ENCODE results near the gene OR8K5.

OR8K5 gene

GRCh38 chr11:56172256-56172830 is 12.2 kb upstream of the OR8K5 start:
- H3K27ac ChIP-seq (replicated peaks): no peak overlapping the region
- no peak for DNase-seq (ENCODE audit: low read depth in 1 of 2, low spot score in 1 of 2)
- no peak overlapping the region for H3K4me3 ChIP-seq (replicated peaks; ENCODE audit: insufficient read depth, low read length)
- no peaks in the 10 kb centered on the region for H3K27me3 ChIP-seq (ENCODE audit: insufficient read depth, poor library complexity, severe bottlenecking)
- TF ChIP-seq CTCF (IDR thresholded peaks at IDR 0.05; ENCODE audit: insufficient read depth, low read length) (no peak), REST (IDR thresholded peaks at IDR 0.05; ENCODE audit: insufficient replicate concordance, low read depth) (no peak), GABPA (IDR thresholded peaks at IDR 0.05; ENCODE audit: low read depth) (no peak), SPI1 (IDR thresholded peaks at IDR 0.05; ENCODE audit: borderline replicate concordance, low read depth) (no peak), POLR2AphosphoS5 (IDR thresholded peaks at IDR 0.05; ENCODE audit: low read depth) (no peak)

GRCh38 chr11:56163804-56164203 is 3.7 kb upstream of the OR8K5 start:
- TF ChIP-seq CTCF (IDR thresholded peaks at IDR 0.05; ENCODE audit: insufficient read depth, low read length) (no peak), REST (IDR thresholded peaks at IDR 0.05; ENCODE audit: insufficient replicate concordance, low read depth) (no peak), GABPA (IDR thresholded peaks at IDR 0.05; ENCODE audit: low read depth) (no peak), POLR2AphosphoS5 (IDR thresholded peaks at IDR 0.05; ENCODE audit: low read depth) (no peak), SPI1 (IDR thresholded peaks at IDR 0.05; ENCODE audit: borderline replicate concordance, low read depth) (no peak)
- Histone ChIP-seq H3K4me3 (replicated peaks; ENCODE audit: insufficient read depth, low read length) (no peak overlapping the region), H3K27me3 (ENCODE audit: insufficient read depth, poor library complexity, severe bottlenecking) (no peaks in the 10 kb centered on the region), H3K27ac (replicated peaks) (no peak overlapping the region)
- DNase-seq (ENCODE audit: low read depth in 1 of 2, low spot score in 1 of 2): no peak

GRCh38 chr11:56152333-56152732 is 7.8 kb downstream of the OR8K5 start:
- no peaks in the 10 kb centered on the region for H3K27me3 ChIP-seq (ENCODE audit: insufficient read depth, poor library complexity, severe bottlenecking)
- H3K27ac ChIP-seq (replicated peaks): no peak overlapping the region
- DNase-seq (ENCODE audit: low read depth in 1 of 2, low spot score in 1 of 2): no peak
- no peak for TF ChIP-seq CTCF (IDR thresholded peaks at IDR 0.05; ENCODE audit: insufficient read depth, low read length)
- TF ChIP-seq SPI1 (IDR thresholded peaks at IDR 0.05; ENCODE audit: borderline replicate concordance, low read depth): no peak
- TF ChIP-seq GABPA (IDR thresholded peaks at IDR 0.05; ENCODE audit: low read depth): no peak
- TF ChIP-seq POLR2AphosphoS5 (IDR thresholded peaks at IDR 0.05; ENCODE audit: low read depth): no peak
- TF ChIP-seq REST (IDR thresholded peaks at IDR 0.05; ENCODE audit: insufficient replicate concordance, low read depth): no peak
- no peak overlapping the region for H3K4me3 ChIP-seq (replicated peaks; ENCODE audit: insufficient read depth, low read length)
